HepG2 (cell line): Measurements from ENCODE around the gene CPLANE2. TPM values are rescaled to one million over a fixed set of nuclear protein-coding genes. Genes with fewer than 3 reads are reported as not detected.

Experiments used
- BHLHE40 ChIP-seq: IDR thresholded peaks from 2 replicates; pipeline ENCODE4 v1.6.1; 2011; ENCODE audit warnings: low read length, improper control_type of control experiment
- CREBL2 ChIP-seq: sonication (generic); formaldehyde crosslinking; IDR thresholded peaks from 2 replicates; pipeline ENCODE4 v1.8.1; 2023; ENCODE audit warnings: missing genetic modification reagents, mild to moderate bottlenecking, borderline replicate concordance
- ELF3 ChIP-seq: IDR thresholded peaks from 2 replicates; pipeline ENCODE4 v1.6.1; 2016; ENCODE audit warnings: missing genetic modification reagents, missing compliant biosample characterization
- ETV5 ChIP-seq: IDR thresholded peaks from 2 replicates; pipeline ENCODE4 v1.6.1; 2018; ENCODE audit warnings: missing biosample characterization, missing genetic modification reagents, inconsistent platforms, borderline replicate concordance
- HIC2 ChIP-seq: sonication (generic); formaldehyde crosslinking; IDR thresholded peaks from 2 replicates; pipeline ENCODE4 v1.9.0; 2022; ENCODE audit warnings: low read depth, missing genetic modification reagents
- IKZF5 ChIP-seq: IDR thresholded peaks from 2 replicates; pipeline ENCODE4 v1.6.1; 2018; ENCODE audit warnings: missing genetic modification reagents, mild to moderate bottlenecking, missing compliant biosample characterization
- MED13 ChIP-seq: sonication (generic); formaldehyde crosslinking; IDR thresholded peaks from 2 replicates; pipeline ENCODE4 v1.5.0; 2020; ENCODE audit warnings: missing genetic modification reagents
- NCOA1 ChIP-seq: sonication (generic); formaldehyde crosslinking; IDR thresholded peaks from 2 replicates; pipeline ENCODE4 v1.9.0; 2021; ENCODE audit warnings: missing genetic modification reagents
- NFKBIZ ChIP-seq: IDR thresholded peaks from 2 replicates; pipeline ENCODE4 v1.6.1; 2018; ENCODE audit warnings: missing genetic modification reagents, missing compliant biosample characterization
- SALL2 ChIP-seq: sonication (generic); formaldehyde crosslinking; IDR thresholded peaks from 2 replicates; pipeline ENCODE4 v1.8.1; 2023; ENCODE audit warnings: mild to moderate bottlenecking, missing genetic modification reagents, inconsistent platforms
- SMARCE1 ChIP-seq: fragments of 450-650 bp; IDR thresholded peaks from 2 replicates; pipeline ENCODE4 v1.6.1; 2017; ENCODE audit warnings: borderline replicate concordance
- SRSF1 ChIP-seq: fragments of 200-400 bp; formaldehyde crosslinking; optimal IDR thresholded peaks from 2 replicates; pipeline ENCODE3; 2017; ENCODE audit warnings: mild to moderate bottlenecking, low read depth, low read length, moderate library complexity
- TRIM24 ChIP-seq: sonication (generic); formaldehyde crosslinking; IDR thresholded peaks from 2 replicates; pipeline ENCODE4 v1.8.0; 2022; ENCODE audit warnings: mild to moderate bottlenecking, missing genetic modification reagents
- ZBED4 ChIP-seq: sonication (generic); formaldehyde crosslinking; IDR thresholded peaks from 2 replicates; pipeline ENCODE4 v1.4.0; 2020; ENCODE audit warnings: missing genetic modification reagents, borderline replicate concordance
- ZBTB38 ChIP-seq: sonication (generic); formaldehyde crosslinking; IDR thresholded peaks from 2 replicates; pipeline ENCODE4 v1.5.1; 2020; ENCODE audit warnings: mild to moderate bottlenecking, missing genetic modification reagents
- ZBTB49 ChIP-seq: sonication (generic); formaldehyde crosslinking; IDR thresholded peaks from 2 replicates; pipeline ENCODE4 v1.4.0; 2020; ENCODE audit warnings: missing genetic modification reagents, borderline replicate concordance
- ZNF143 ChIP-seq: sonication (generic); formaldehyde crosslinking; IDR thresholded peaks from 2 replicates; pipeline ENCODE4 v1.4.0; 2020; ENCODE audit warnings: missing genetic modification reagents
- ZNF230 ChIP-seq: sonication (generic); formaldehyde crosslinking; IDR thresholded peaks from 2 replicates; pipeline ENCODE4 v1.4.0; 2020; ENCODE audit warnings: mild to moderate bottlenecking, missing genetic modification reagents
- ZNF329 ChIP-seq: sonication (generic); formaldehyde crosslinking; IDR thresholded peaks from 2 replicates; pipeline ENCODE4 v1.9.0; 2021; ENCODE audit warnings: low read depth, mild to moderate bottlenecking, missing genetic modification reagents
- ZNF331 ChIP-seq: sonication (generic); formaldehyde crosslinking; IDR thresholded peaks from 2 replicates; pipeline ENCODE4 v1.4.0; 2020; ENCODE audit warnings: missing genetic modification reagents
- ZNF343 ChIP-seq: sonication (generic); formaldehyde crosslinking; IDR thresholded peaks from 2 replicates; pipeline ENCODE4 v1.4.0; 2020; ENCODE audit warnings: mild to moderate bottlenecking, missing genetic modification reagents
- polyA plus RNA-seq, 8 experiments: library from polyadenylated mRNA; depleted of rRNA in 3 of 8; stranded (reverse) in 7 of 8; unstranded in 1 of 8; fragments of >200 nt; fragmentation: Illumina TruSeq in 4 of 8; extraction: Trizol in 4 of 8; gene quantifications; 2 replicates each; pipeline versions ENCODE4 v1.2.1 to v1.2.3, GENCODE V29; 2011 to 2016; ENCODE audit warnings: low read depth in 4 of 8, missing spikeins in 1 of 8, mixed read lengths in 1 of 8; ENCODE audit not compliant: insufficient read depth in 1 of 8
- total RNA-seq, 5 experiments: library from RNA; depleted of rRNA; stranded (reverse); fragments of >200 nt; fragmentation: Illumina TruSeq; extraction: Trizol; gene quantifications; 2 replicates each; pipeline ENCODE4 v1.2.3, GENCODE V29; 2016; ENCODE audit warnings: low read depth in 1 of 5

The CPLANE2 gene
- total and polyA plus RNA-seq, 2 of the 13 experiments (the other 11 are each of a cell fraction or from before 2014, with no cell fraction given), result 0.29 to 1.6 TPM

GRCh38 chr1:16187748-16188401 lies 49.1 kb downstream of the CPLANE2 start (continued):
- TF ChIP-seq ZBED4 (CRISPR knock-in tag), result 0 out of 2 replicates have a peak, but pooled peaks have one; percentile 43
- no peak for TF ChIP-seq MED13
- peak; percentile 62; the same call in 1 of the 2 replicates for TF ChIP-seq IKZF5 (CRISPR knock-in tag)
- no peak for TF ChIP-seq SRSF1
- TF ChIP-seq CREBL2 (CRISPR knock-in tag), result no peak
- peak; percentile 66 for TF ChIP-seq ELF3 (CRISPR knock-in tag)
- 0 out of 2 replicates have a peak, but pooled peaks have one; percentile 29 for TF ChIP-seq ZBTB38
- no peak for TF ChIP-seq ZNF230 (CRISPR knock-in tag)
- TF ChIP-seq BHLHE40, result 0 out of 2 replicates have a peak, but pooled peaks have one; percentile 17
- no peak for TF ChIP-seq ZNF331 (CRISPR knock-in tag)
- no peak; the same call in 1 of the 2 replicates for TF ChIP-seq HIC2
- no peak for TF ChIP-seq ZNF329
- no peak for TF ChIP-seq SMARCE1
- TF ChIP-seq ETV5, result peak; percentile 52; the same call in 1 of the 2 replicates
- TF ChIP-seq TRIM24 (CRISPR knock-in tag), result no peak
- 0 out of 2 replicates have a peak, but pooled peaks have one; percentile 44 for TF ChIP-seq SALL2 (CRISPR knock-in tag)
- no peak for TF ChIP-seq NFKBIZ (CRISPR knock-in tag)
- no peak for TF ChIP-seq NCOA1 (CRISPR knock-in tag)
- TF ChIP-seq ZNF143 (CRISPR knock-in tag), result no peak
- no peak for TF ChIP-seq ZNF343
- TF ChIP-seq ZBTB49 (CRISPR knock-in tag), result peak; percentile 73; the same call in 1 of the 2 replicates
